Hepatic stellate cell (primary cell): ENCODE measurements around the gene LHPP.

ENCODE experiments used
- DNase-seq: peaks from one replicate; pipeline ENCODE4 v3.0.0; 2011; ENCODE audit warnings: low spot score

The LHPP gene

GRCh38 chr10:124470544-124471434 is 9.2 kb downstream of the LHPP start:
- DNase-seq: no peak

GRCh38 chr10:124472071-124472470 is 10.4 kb downstream of the LHPP start:
- DNase-seq: no peak

- DNase-seq: no peak
Measured at GRCh38 chr10:124473070-124473469, 11.4 kb downstream of the LHPP start.

- DNase-seq: no peak
Measured at GRCh38 chr10:124474514-124475070, 13.0 kb downstream of the LHPP start.

- DNase-seq: no peak
Measured at GRCh38 chr10:124476043-124476725, 14.6 kb downstream of the LHPP start.

- no peak for DNase-seq
Measured at GRCh38 chr10:124477614-124478363, 16.2 kb downstream of the LHPP start.

- no peak for DNase-seq
Measured at GRCh38 chr10:124478515-124478914, 16.9 kb downstream of the LHPP start.

GRCh38 chr10:124480860-124481259 is 19.2 kb downstream of the LHPP start:
- no peak for DNase-seq

- DNase-seq: no peak
Measured at GRCh38 chr10:124481717-124482116, 20.1 kb downstream of the LHPP start.

GRCh38 chr10:124482236-124482800 is 20.7 kb downstream of the LHPP start:
- no peak for DNase-seq

GRCh38 chr10:124482876-124483275 is 21.3 kb downstream of the LHPP start:
- no peak for DNase-seq

GRCh38 chr10:124484031-124484430 is 22.4 kb downstream of the LHPP start:
- DNase-seq: no peak

- DNase-seq: no peak
Measured at GRCh38 chr10:124484661-124485060, 23.0 kb downstream of the LHPP start.

- no peak for DNase-seq
Measured at GRCh38 chr10:124486635-124487034, 25.0 kb downstream of the LHPP start.

- no peak for DNase-seq
Measured at GRCh38 chr10:124491105-124491504, 29.5 kb downstream of the LHPP start.

GRCh38 chr10:124492266-124492665 is 30.6 kb downstream of the LHPP start:
- no peak for DNase-seq

GRCh38 chr10:124493214-124493882 is 31.7 kb downstream of the LHPP start:
- DNase-seq: no peak

GRCh38 chr10:124494046-124494807 is 32.6 kb downstream of the LHPP start:
- no peak for DNase-seq

GRCh38 chr10:124495162-124495561 is 33.5 kb downstream of the LHPP start:
- DNase-seq: no peak

GRCh38 chr10:124495725-124496124 is 34.1 kb downstream of the LHPP start:
- DNase-seq: no peak

- DNase-seq: no peak
Measured at GRCh38 chr10:124496150-124496549, 34.5 kb downstream of the LHPP start.
